Neural progenitor cell (in vitro differentiated cells): ENCODE measurements around the gene DPH1. TPM values are rescaled to one million over a fixed set of nuclear protein-coding genes. Genes with fewer than 3 reads are reported as not detected.

Experiments
- DNase-seq: peaks from one replicate; pipeline ENCODE4 v3.0.0-alpha.2; 2016; ENCODE audit warnings: low spot score
- H2AFZ ChIP-seq: fragments of 200-600 bp; sonication (generic); replicated peaks from 2 replicates; pipeline ENCODE4 v1.6.1; 2016; ENCODE audit warnings: antibody characterized with exemption
- H3F3A ChIP-seq: fragments of 200-600 bp; sonication (generic); 2 replicates; pipeline ENCODE4 v1.6.1; 2016; ENCODE audit warnings: antibody characterized with exemption, low read depth
- H3K27ac ChIP-seq: fragments of 200-600 bp; sonication (generic); 2 replicates; pipeline ENCODE4 v1.5.1; 2016; ENCODE audit warnings: mild to moderate bottlenecking
- H3K27me3 ChIP-seq: fragments of 200-600 bp; sonication (generic); 2 replicates; pipeline ENCODE4 v1.6.1; 2016; ENCODE audit warnings: mild to moderate bottlenecking, moderate library complexity
- H3K36me3 ChIP-seq: fragments of 200-600 bp; sonication (generic); 2 replicates; pipeline ENCODE4 v1.5.1; 2016
- H3K4me1 ChIP-seq: fragments of 200-600 bp; sonication (generic); 2 replicates; pipeline ENCODE4 v1.6.1; 2016; ENCODE audit warnings: mixed run types
- H3K4me2 ChIP-seq: fragments of 200-600 bp; sonication (generic); 2 replicates; pipeline ENCODE4 v1.6.1; 2016
- H3K4me3 ChIP-seq: fragments of 200-600 bp; sonication (generic); 2 replicates; pipeline ENCODE4 v1.5.1; 2016
- H3K79me2 ChIP-seq: fragments of 200-600 bp; sonication (generic); 2 replicates; pipeline ENCODE4 v1.6.1; 2016; ENCODE audit warnings: low read depth
- H3K9ac ChIP-seq: fragments of 200-600 bp; sonication (generic); 2 replicates; pipeline ENCODE4 v1.6.1; 2016
- H3K9me3 ChIP-seq: fragments of 200-600 bp; sonication (generic); 2 replicates; pipeline ENCODE4 v1.5.1; 2016; ENCODE audit warnings: low read depth
- H4K20me1 ChIP-seq: fragments of 200-600 bp; sonication (generic); 2 replicates; pipeline ENCODE4 v1.6.1; 2016; ENCODE audit warnings: low read depth
- H3K27ac Mint-ChIP-seq: 3 replicates; pipeline ENCODE4 v1.8.0; 2021; ENCODE audit warnings: mixed read lengths
- H3K27me3 Mint-ChIP-seq: 2 replicates; pipeline ENCODE4 v1.8.0; 2022; ENCODE audit warnings: low read depth, mild to moderate bottlenecking, inconsistent platforms, moderate library complexity, mixed read lengths; ENCODE audit not compliant: insufficient read depth
- H3K36me3 Mint-ChIP-seq: 3 replicates; pipeline ENCODE4 v1.8.0; 2021; ENCODE audit warnings: mixed read lengths
- H3K4me1 Mint-ChIP-seq: 3 replicates; pipeline ENCODE4 v1.8.0; 2021; ENCODE audit warnings: mixed read lengths
- H3K4me3 Mint-ChIP-seq: 3 replicates; pipeline ENCODE4 v1.8.0; 2021; ENCODE audit warnings: mild to moderate bottlenecking, moderate library complexity, mixed read lengths
- H3K9me3 Mint-ChIP-seq: 3 replicates; pipeline ENCODE4 v1.8.0; 2020; ENCODE audit warnings: mixed read lengths
- EZH2 ChIP-seq: fragments of 200-600 bp; sonication (generic); IDR thresholded peaks from 2 replicates; pipeline ENCODE4 v1.6.1; 2017; ENCODE audit warnings: antibody characterized with exemption, mild to moderate bottlenecking, moderate library complexity
- EZH2phosphoT487 ChIP-seq: fragments of 200-600 bp; sonication (generic); IDR thresholded peaks from 2 replicates; pipeline ENCODE4 v1.6.1; 2017; ENCODE audit warnings: antibody characterized with exemption
- total RNA-seq: library from RNA; depleted of rRNA; stranded (reverse); fragments of >200 nt; gene quantifications from 2 replicates; pipeline ENCODE4 v1.2.3, GENCODE V29; 2015; ENCODE audit warnings: low replicate concordance
- TF ChIP-seq, protein P1 (sequence below): fragments of 200-600 bp; sonication (generic); IDR thresholded peaks from 2 replicates; pipeline ENCODE4 v1.5.1; 2017; ENCODE audit warnings: antibody characterized with exemption, mild to moderate bottlenecking

DPH1 gene
- total RNA-seq, 1 donor from 2014 or later: 21.1 TPM

DNA sequence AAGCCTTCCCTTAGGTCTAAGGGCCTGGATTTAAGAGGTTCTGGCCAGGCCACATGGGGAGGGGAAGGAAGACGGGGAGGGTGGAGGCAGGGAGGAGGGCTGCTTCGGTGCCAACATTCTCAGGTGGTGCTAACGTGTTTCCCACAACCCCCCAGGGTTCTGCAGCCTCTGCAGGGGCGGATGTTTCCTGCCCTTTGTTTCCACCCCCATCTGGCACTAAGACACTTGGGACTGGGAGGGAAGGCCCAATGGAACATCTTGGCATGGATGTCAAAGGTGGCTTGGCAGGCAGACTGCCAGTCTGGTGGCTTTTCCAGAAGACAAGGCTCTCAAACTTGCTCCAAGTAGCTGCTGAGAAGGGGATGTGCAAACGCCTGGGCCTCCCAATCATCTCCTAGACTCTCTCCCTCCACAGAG lies 37.7 kb downstream of the DPH1 start:
- H3K36me3 ChIP-seq: no peaks in the 10 kb centered on the region
- no peak overlapping the region for H3K27ac ChIP-seq
- no peak overlapping the region for H3K4me3 Mint-ChIP-seq
- no peak overlapping the region for H3K4me2 ChIP-seq
- H3K9ac ChIP-seq: no peak overlapping the region
- H3K79me2 ChIP-seq: no peaks in the 10 kb centered on the region
- no peaks in the 10 kb centered on the region for H3K4me1 ChIP-seq
- peaks cover 20% of the 10 kb centered on the region for H4K20me1 ChIP-seq
- H3K4me3 ChIP-seq: no peak overlapping the region
- no peak overlapping the region for H3K27ac Mint-ChIP-seq
- no peaks in the 10 kb centered on the region for H3K9me3 Mint-ChIP-seq
- H3K36me3 Mint-ChIP-seq: peaks cover 33% of the 10 kb centered on the region
- no peaks in the 10 kb centered on the region for H3K9me3 ChIP-seq
- no peaks in the 10 kb centered on the region for H3F3A ChIP-seq
- no peak overlapping the region for H2AFZ ChIP-seq
- H3K27me3 Mint-ChIP-seq: peaks cover 6% of the 10 kb centered on the region
- H3K27me3 ChIP-seq: peaks cover under 1% of the 10 kb centered on the region
- TF ChIP-seq, protein P1, sequence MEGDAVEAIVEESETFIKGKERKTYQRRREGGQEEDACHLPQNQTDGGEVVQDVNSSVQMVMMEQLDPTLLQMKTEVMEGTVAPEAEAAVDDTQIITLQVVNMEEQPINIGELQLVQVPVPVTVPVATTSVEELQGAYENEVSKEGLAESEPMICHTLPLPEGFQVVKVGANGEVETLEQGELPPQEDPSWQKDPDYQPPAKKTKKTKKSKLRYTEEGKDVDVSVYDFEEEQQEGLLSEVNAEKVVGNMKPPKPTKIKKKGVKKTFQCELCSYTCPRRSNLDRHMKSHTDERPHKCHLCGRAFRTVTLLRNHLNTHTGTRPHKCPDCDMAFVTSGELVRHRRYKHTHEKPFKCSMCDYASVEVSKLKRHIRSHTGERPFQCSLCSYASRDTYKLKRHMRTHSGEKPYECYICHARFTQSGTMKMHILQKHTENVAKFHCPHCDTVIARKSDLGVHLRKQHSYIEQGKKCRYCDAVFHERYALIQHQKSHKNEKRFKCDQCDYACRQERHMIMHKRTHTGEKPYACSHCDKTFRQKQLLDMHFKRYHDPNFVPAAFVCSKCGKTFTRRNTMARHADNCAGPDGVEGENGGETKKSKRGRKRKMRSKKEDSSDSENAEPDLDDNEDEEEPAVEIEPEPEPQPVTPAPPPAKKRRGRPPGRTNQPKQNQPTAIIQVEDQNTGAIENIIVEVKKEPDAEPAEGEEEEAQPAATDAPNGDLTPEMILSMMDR: no peak
- TF ChIP-seq EZH2phosphoT487 (no peak), EZH2 (no peak)
- H3K4me1 Mint-ChIP-seq: peaks cover 38% of the 10 kb centered on the region
- DNase-seq: no peak

DNA sequence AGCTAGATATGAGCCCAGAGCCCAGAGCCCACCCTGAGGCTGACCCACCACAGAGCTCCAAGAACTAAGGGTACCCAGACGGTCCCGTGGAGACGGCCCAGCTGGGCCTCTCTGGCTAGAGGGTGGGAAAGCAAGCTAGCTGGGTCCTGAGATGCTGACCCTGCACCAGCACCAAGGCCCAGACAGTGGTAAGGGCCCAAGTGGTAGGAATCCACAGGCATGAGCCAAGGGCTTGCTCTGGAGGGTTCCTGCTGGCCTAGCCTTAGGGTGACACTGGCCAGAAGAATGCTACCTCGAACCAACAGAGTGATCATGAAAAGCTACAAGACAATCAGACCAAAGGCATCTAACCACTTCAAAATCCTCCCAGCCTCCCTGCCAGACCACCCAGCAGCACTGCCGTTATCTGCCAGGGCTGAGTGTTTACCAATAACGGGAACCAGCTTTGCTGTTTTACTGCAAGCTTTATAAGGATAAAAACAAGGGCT lies 38.1 kb downstream of the DPH1 start:
- Mint-ChIP-seq H3K9me3 (no peaks in the 10 kb centered on the region), H3K27me3 (peaks cover 6% of the 10 kb centered on the region), H3K27ac (no peak overlapping the region), H3K36me3 (peaks cover 36% of the 10 kb centered on the region), H3K4me3 (no peak overlapping the region), H3K4me1 (peaks cover 34% of the 10 kb centered on the region)
- no peaks in the 10 kb centered on the region for H3K27me3 ChIP-seq
- no peaks in the 10 kb centered on the region for H3K36me3 ChIP-seq
- H3K4me1 ChIP-seq: no peaks in the 10 kb centered on the region
- DNase-seq: no peak
- H4K20me1 ChIP-seq: peaks cover 20% of the 10 kb centered on the region
- no peak overlapping the region for H2AFZ ChIP-seq
- no peak overlapping the region for H3K4me3 ChIP-seq
- H3F3A ChIP-seq: no peaks in the 10 kb centered on the region
- no peaks in the 10 kb centered on the region for H3K9me3 ChIP-seq
- H3K9ac ChIP-seq: no peak overlapping the region
- TF ChIP-seq, protein P1: no peak
- TF ChIP-seq EZH2phosphoT487: no peak
- no peak for TF ChIP-seq EZH2
- H3K79me2 ChIP-seq: no peaks in the 10 kb centered on the region
- no peak overlapping the region for H3K4me2 ChIP-seq
- no peak overlapping the region for H3K27ac ChIP-seq

GRCh38 chr17:2068519-2069051 lies 38.6 kb downstream of the DPH1 start:
- TF ChIP-seq EZH2: no peak
- no peak for TF ChIP-seq EZH2phosphoT487
- TF ChIP-seq, protein P1: no peak
- Mint-ChIP-seq H3K27me3 (peaks cover 6% of the 10 kb centered on the region), H3K4me1 (peaks cover 29% of the 10 kb centered on the region), H3K4me3 (no peak overlapping the region), H3K27ac (peak overlapping the region; percentile 50), H3K9me3 (no peaks in the 10 kb centered on the region), H3K36me3 (peaks cover 36% of the 10 kb centered on the region)
- H3F3A ChIP-seq: no peaks in the 10 kb centered on the region
- no peaks in the 10 kb centered on the region for H3K9me3 ChIP-seq
- no peaks in the 10 kb centered on the region for H3K27me3 ChIP-seq
- H3K9ac ChIP-seq: no peak overlapping the region
- H3K4me1 ChIP-seq: no peaks in the 10 kb centered on the region
- no peak overlapping the region for H3K4me2 ChIP-seq
- H3K4me3 ChIP-seq: no peak overlapping the region
- no peak overlapping the region for H3K27ac ChIP-seq
- no peaks in the 10 kb centered on the region for H3K79me2 ChIP-seq
- H2AFZ ChIP-seq: no peak overlapping the region
- H3K36me3 ChIP-seq: no peaks in the 10 kb centered on the region
- no peak for DNase-seq
- H4K20me1 ChIP-seq: peaks cover 20% of the 10 kb centered on the region
